Measurements from ENCODE around the gene GRK6.

GRCh38 chr5:177490311-177490991, 64.0 kb downstream of the GRK6 start:
- no peak for TF ChIP-seq CTCF (IDR thresholded peaks at IDR 0.05)
- TF ChIP-seq POLR2A (IDR thresholded peaks at IDR 0.05) = no peak
